GM21367 (cell line): ENCODE results near the gene DHRSX.
"Not testable (repeated sequence)": the region's sequence is repeated elsewhere in the genome, so short reads cannot be mapped to it uniquely, and the experiment has no call there.

Source experiments
- ATAC-seq: cut with Tn5 transposase; IDR thresholded peaks from one replicate; pipeline ENCODE4 v1.9.1; 2021; ENCODE audit not compliant: unreplicated experiment

The DHRSX gene

GRCh38 chrX:2427147-2427546, 73.6 kb downstream of the DHRSX start:
- no peak for ATAC-seq

DNA sequence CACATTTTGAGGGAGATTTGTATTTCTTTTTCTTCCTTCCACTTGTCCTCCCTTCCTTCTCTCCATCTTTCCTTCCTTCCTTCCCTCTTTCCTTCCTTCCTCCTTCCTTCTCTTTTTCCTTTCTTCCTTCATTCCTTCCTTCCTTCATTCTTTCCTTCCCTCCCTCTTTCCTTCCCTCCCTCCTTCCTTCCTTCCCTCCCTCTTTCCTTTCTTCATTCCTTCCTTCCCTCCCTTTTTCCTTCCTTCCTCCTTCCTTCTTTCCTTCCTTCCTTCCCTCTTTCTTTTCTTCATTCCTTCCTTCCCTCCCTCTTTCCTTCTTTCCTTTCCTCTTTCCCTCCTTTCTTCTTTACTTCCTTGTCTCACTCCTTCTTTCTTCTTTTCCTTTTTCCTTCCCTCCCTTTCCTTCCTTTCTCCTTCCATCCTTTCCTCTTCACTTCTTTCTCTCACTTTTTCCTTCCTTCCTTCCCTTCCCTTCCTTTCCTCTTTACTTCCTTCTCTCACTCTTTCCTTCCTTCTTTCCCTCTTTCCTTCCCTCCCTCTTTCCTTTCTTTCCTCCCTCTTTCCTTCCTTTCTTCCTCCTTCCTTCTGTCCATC, 74.4 kb downstream of the DHRSX start:
- no peak for ATAC-seq

DNA sequence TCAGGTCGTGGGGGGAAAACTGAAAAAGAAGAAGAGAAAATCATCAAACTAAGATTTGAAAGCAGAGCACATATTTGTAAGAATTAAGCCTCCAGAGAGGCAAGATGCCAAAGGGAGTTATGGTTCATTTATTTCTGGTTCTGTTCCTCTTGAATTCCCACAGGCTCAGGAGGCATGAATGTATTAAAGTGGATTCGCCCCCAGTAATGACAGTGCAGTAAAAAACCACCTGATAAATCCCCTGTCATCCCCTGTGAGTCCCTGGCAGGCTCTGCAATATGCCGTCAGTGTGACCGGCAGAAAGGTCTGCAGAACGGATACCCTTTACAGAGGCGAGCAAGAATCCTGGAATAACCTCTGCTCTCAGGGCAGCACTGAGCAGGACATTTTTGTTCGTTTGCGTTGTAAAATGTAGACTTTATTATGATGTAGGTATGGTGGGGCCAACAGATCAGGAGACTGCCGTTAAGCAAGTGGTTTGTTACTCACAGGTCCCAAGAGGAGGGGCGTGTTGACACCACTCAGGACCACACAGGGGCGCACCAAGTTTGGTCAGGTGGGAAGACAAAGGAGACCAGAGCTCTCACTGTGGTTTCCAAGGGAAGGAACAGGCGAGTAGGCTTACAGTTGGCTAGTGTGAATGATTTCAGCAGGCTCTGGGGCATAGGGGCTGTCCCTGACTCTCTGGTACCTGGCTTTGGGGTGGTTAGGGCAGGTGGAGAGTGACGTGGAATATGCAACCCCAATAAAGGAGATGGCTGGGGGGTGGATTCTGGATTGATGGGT, 75.3 kb downstream of the DHRSX start:
- no peak for ATAC-seq

GRCh38 chrX:2424317-2424716, 76.5 kb downstream of the DHRSX start:
- no peak for ATAC-seq

- ATAC-seq, result no peak
Observed at GRCh38 chrX:2423899-2424298, 76.9 kb downstream of the DHRSX start.

GRCh38 chrX:2423282-2423681, 77.5 kb downstream of the DHRSX start:
- ATAC-seq, result no peak

- ATAC-seq, result not testable (repeated sequence)
Observed at GRCh38 chrX:2419418-2419817, 81.4 kb downstream of the DHRSX start.

DNA sequence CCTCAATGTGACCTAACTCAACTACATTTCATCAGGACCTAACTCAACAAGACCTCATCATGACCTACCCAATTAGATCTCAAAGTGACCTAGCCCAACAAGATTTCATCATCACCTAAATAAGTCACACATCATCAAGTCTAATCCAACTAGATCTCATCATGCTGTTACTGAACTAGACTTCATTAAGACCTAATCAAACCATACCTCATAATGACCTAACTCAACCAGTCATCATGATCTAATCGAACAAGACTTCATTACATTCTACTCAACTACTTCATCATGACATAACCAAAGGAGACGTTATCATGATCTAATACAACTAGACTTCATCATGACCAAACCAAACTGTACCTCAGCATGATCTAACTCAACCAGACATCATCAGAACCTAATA, 82.8 kb downstream of the DHRSX start:
- ATAC-seq, result no peak

GRCh38 chrX:2416851-2417604, 83.7 kb downstream of the DHRSX start:
- ATAC-seq, result no peak

DNA sequence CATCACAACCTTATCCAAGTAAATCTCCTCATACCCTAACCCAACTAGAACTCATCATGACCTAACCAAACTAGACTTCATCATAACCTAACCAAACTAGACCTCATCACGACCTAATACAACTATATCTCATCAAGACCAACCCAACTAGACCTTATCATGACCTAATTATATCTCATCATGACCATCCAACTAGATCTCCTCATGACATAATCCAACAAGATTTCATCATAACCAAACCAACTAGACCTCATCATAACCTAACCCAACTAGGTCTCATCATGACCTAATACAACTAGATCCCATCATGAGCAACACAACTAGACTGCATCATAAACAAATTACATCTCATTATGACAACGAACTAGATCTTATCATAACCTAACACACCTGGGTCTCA, 86.4 kb downstream of the DHRSX start:
- ATAC-seq, result no peak

- ATAC-seq, result no peak
Observed at GRCh38 chrX:2413969-2414368, 86.8 kb downstream of the DHRSX start.

DNA sequence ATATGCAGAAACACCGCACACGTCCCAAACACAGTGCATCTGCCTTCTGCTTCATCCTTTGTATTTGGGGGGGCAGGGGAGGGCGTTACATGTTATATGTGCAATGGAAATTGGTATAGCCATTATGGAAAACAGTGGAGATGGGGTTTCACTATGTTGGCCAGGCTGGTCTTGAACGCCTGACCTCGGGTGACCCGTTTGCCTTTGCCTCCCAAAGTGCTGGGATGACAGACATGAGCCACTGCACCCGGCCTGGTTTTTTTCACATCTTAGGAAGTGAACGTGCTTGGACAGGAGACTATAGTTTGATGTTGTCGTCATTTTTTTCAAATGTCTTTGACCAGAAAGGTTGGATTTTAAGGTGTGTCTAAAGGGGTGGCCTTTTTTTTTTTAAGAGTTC, 88.6 kb downstream of the DHRSX start:
- ATAC-seq, result no peak

DNA sequence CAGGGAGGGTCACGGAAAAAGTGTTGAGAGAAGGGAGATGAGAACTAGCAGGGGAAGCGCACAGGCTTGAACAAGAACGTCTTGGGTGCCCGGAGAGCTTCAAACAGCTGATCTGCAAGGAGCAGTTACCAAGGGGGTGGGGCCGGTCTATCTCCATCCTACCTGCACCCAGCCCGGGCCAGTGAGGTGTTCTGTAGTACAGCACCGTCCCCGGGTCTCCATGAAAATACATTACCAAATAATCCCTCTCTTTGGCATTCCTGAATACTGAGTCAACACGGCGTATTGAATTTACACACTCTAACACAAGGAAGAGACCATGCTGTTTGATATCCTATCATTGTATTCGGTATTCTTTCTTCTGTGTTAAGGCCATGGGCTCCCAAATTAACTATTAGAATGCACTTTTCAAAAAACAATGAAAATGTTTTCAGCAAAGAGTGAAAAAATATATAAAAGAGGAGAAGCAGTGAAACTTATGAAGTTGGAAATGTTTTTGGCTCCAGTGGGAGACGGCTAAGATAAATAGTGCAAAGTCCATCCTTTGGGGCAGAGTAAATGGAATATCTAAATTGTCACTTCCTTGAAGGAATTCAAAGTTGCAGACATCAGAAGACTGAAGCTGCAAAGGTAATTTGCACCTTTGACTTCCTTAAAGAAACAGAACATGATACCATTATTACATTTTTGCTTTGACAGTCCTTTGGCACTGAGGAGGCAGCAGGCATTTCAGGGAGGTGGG, 90.3 kb downstream of the DHRSX start:
- ATAC-seq, result no peak

GRCh38 chrX:2409796-2410195, 91.0 kb downstream of the DHRSX start:
- ATAC-seq, result no peak

GRCh38 chrX:2408856-2409255, 91.9 kb downstream of the DHRSX start:
- no peak for ATAC-seq

GRCh38 chrX:2406891-2407518, 93.8 kb downstream of the DHRSX start:
- ATAC-seq, result no peak

DNA sequence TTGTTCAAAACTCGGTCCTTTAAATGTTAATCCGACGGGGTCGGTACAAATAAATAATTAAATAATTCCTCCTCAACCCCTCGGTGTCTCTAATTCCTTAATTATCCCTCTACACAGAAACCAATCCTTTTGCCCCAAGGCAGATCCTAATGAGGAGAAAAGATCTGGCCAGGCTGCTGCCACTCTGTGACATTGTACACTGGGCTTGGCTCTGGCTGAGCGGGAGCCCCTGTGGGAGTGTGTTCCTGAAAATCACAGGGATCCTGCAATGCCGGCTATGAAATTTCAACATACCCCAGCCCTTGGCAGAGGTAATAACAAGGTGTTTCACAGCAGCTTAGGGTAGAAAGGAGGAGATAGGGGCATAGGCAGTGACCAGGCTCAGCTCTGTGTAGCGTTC, 96.0 kb downstream of the DHRSX start:
- ATAC-seq, result no peak

- ATAC-seq, result no peak
Observed at GRCh38 chrX:2402361-2402690, 98.5 kb downstream of the DHRSX start.

GRCh38 chrX:2401590-2402360, 99.0 kb downstream of the DHRSX start:
- no peak for ATAC-seq

DNA sequence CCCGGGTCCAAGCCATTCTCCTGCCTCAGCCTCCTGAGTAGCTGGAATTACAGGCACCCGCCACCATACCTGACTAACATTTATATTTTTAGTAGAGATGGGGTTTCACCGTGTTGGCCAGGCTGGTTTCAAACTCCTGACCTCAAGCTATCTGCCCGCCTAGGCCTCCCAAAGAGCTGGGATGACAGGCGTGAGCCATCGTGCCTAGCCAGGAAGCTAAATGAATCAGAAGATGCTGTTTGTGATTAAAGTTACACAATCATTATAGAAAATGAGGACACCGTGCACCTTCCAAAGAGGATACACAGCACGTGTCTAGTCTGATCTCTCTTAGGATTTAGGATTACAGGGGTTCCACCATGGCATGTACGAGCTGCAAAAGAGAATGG, 99.6 kb downstream of the DHRSX start:
- no peak for ATAC-seq
